SK-N-SH (cell line): ENCODE measurements around the gene SHMT2.

Experiments
- EP300 ChIP-seq, 2 experiments: IDR thresholded peaks; 2 replicates each; pipeline versions ENCODE4 v1.4.0 to v1.6.1; 2012; ENCODE audit warnings: borderline replicate concordance in 1 of 2, low read depth in 1 of 2, low read length in 1 of 2
- FOXM1 ChIP-seq: IDR thresholded peaks from 2 replicates; pipeline ENCODE4 v1.4.0; 2012; ENCODE audit warnings: low read depth, mild to moderate bottlenecking
- POLR2AphosphoS5 ChIP-seq: IDR thresholded peaks from 2 replicates; pipeline ENCODE4 v1.6.1; 2012; ENCODE audit warnings: low read depth, low read length
- SIN3A ChIP-seq: IDR thresholded peaks from 2 replicates; pipeline ENCODE4 v1.6.1; 2012; ENCODE audit warnings: low read depth, mild to moderate bottlenecking, low read length, moderate library complexity, borderline replicate concordance
- SMC3 ChIP-seq: IDR thresholded peaks from 2 replicates; pipeline ENCODE4 v1.6.1; 2012; ENCODE audit warnings: low read depth, low read length, improper control_type of control experiment
- YY1 ChIP-seq: IDR thresholded peaks from 2 replicates; pipeline ENCODE4 v1.4.0; 2012; ENCODE audit warnings: low read depth, mild to moderate bottlenecking
- TF ChIP-seq, protein P1 (sequence below): fragments of 200-600 bp; sonication (generic); IDR thresholded peaks from 2 replicates; pipeline ENCODE4 v1.6.1; 2017; ENCODE audit warnings: antibody characterized with exemption, mild to moderate bottlenecking, moderate library complexity
- TF ChIP-seq, protein P2 (sequence below): IDR thresholded peaks from 2 replicates; pipeline ENCODE4 v1.6.1; 2012; ENCODE audit warnings: mild to moderate bottlenecking, low read depth, low read length, moderate library complexity

DNA sequence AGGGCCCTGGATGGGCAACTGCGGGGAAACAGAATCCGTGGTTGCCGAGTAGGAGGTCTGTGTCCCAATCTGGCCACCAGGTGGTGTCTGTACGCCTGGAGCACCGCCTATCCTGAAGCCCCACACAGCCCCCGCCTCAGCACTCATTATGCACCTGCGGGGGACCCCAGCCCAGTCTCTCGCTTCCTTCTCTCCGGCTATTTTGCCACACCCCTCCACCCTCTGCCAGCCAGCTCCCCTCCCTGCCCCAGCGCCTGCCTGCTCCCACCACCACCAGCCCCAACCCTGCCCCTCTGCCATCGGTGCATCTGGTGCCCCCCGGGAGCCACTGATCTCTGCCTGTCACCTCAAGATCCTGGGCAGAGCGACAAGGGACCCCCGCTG is 15.1 kb upstream of the SHMT2 start:
- TF ChIP-seq SMC3 (peak; percentile 76), YY1 (no peak), FOXM1 (no peak), SIN3A (no peak; the same call in 1 of the 2 replicates), POLR2AphosphoS5 (no peak), EP300 (IDR thresholded peaks at IDR 0.05; ENCODE audit: borderline replicate concordance in 1 of 2, low read depth in 1 of 2, low read length in 1 of 2) (no peak)
- TF ChIP-seq, protein P1, sequence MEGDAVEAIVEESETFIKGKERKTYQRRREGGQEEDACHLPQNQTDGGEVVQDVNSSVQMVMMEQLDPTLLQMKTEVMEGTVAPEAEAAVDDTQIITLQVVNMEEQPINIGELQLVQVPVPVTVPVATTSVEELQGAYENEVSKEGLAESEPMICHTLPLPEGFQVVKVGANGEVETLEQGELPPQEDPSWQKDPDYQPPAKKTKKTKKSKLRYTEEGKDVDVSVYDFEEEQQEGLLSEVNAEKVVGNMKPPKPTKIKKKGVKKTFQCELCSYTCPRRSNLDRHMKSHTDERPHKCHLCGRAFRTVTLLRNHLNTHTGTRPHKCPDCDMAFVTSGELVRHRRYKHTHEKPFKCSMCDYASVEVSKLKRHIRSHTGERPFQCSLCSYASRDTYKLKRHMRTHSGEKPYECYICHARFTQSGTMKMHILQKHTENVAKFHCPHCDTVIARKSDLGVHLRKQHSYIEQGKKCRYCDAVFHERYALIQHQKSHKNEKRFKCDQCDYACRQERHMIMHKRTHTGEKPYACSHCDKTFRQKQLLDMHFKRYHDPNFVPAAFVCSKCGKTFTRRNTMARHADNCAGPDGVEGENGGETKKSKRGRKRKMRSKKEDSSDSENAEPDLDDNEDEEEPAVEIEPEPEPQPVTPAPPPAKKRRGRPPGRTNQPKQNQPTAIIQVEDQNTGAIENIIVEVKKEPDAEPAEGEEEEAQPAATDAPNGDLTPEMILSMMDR = peak; percentile 74
- TF ChIP-seq, protein P2, sequence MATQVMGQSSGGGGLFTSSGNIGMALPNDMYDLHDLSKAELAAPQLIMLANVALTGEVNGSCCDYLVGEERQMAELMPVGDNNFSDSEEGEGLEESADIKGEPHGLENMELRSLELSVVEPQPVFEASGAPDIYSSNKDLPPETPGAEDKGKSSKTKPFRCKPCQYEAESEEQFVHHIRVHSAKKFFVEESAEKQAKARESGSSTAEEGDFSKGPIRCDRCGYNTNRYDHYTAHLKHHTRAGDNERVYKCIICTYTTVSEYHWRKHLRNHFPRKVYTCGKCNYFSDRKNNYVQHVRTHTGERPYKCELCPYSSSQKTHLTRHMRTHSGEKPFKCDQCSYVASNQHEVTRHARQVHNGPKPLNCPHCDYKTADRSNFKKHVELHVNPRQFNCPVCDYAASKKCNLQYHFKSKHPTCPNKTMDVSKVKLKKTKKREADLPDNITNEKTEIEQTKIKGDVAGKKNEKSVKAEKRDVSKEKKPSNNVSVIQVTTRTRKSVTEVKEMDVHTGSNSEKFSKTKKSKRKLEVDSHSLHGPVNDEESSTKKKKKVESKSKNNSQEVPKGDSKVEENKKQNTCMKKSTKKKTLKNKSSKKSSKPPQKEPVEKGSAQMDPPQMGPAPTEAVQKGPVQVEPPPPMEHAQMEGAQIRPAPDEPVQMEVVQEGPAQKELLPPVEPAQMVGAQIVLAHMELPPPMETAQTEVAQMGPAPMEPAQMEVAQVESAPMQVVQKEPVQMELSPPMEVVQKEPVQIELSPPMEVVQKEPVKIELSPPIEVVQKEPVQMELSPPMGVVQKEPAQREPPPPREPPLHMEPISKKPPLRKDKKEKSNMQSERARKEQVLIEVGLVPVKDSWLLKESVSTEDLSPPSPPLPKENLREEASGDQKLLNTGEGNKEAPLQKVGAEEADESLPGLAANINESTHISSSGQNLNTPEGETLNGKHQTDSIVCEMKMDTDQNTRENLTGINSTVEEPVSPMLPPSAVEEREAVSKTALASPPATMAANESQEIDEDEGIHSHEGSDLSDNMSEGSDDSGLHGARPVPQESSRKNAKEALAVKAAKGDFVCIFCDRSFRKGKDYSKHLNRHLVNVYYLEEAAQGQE = no peak
